ENCODE measurements around the gene COLGALT1.

DNA sequence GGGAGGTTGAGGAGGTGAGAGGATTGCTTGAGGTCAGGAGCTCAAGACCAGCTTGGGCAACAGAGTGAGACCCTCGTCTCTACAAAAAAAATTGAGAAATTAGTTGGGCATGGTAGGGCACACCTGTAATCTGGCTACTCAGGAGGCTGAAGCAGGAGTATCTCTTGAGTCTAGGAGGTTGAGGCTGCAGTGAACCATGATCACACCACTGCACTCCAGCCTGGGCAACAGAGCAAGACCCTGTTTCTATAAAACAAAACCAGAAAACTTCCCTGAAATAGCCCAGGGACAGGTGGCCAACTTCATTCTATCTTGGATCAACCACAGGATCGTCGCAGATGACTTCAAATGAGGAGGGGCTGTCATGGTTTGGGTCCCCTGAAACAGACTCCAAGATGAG is 28.7 kb downstream of the COLGALT1 start:
- TF ChIP-seq EP300 (IDR thresholded peaks at IDR 0.05): no peak
- TF ChIP-seq POLR2A (IDR thresholded peaks at IDR 0.05; ENCODE audit: low read length): no peak
- TF ChIP-seq RCOR1 (IDR thresholded peaks at IDR 0.05; ENCODE audit: low read depth, low read length): no peak
- TF ChIP-seq EHF (CRISPR knock-in tag; IDR thresholded peaks at IDR 0.05): no peak
- TF ChIP-seq, protein P1, sequence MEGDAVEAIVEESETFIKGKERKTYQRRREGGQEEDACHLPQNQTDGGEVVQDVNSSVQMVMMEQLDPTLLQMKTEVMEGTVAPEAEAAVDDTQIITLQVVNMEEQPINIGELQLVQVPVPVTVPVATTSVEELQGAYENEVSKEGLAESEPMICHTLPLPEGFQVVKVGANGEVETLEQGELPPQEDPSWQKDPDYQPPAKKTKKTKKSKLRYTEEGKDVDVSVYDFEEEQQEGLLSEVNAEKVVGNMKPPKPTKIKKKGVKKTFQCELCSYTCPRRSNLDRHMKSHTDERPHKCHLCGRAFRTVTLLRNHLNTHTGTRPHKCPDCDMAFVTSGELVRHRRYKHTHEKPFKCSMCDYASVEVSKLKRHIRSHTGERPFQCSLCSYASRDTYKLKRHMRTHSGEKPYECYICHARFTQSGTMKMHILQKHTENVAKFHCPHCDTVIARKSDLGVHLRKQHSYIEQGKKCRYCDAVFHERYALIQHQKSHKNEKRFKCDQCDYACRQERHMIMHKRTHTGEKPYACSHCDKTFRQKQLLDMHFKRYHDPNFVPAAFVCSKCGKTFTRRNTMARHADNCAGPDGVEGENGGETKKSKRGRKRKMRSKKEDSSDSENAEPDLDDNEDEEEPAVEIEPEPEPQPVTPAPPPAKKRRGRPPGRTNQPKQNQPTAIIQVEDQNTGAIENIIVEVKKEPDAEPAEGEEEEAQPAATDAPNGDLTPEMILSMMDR (IDR thresholded peaks at IDR 0.05): no peak
- no peak for TF ChIP-seq CHD2 (IDR thresholded peaks at IDR 0.05; ENCODE audit: low read length, partially characterized antibody)
- TF ChIP-seq RAD21 (conservative IDR thresholded peaks at IDR 0.05 in 1 of 2, IDR thresholded peaks at IDR 0.05 in 1 of 2): no peak
- TF ChIP-seq JUN (IDR thresholded peaks at IDR 0.05): no peak
- TF ChIP-seq, protein P2, sequence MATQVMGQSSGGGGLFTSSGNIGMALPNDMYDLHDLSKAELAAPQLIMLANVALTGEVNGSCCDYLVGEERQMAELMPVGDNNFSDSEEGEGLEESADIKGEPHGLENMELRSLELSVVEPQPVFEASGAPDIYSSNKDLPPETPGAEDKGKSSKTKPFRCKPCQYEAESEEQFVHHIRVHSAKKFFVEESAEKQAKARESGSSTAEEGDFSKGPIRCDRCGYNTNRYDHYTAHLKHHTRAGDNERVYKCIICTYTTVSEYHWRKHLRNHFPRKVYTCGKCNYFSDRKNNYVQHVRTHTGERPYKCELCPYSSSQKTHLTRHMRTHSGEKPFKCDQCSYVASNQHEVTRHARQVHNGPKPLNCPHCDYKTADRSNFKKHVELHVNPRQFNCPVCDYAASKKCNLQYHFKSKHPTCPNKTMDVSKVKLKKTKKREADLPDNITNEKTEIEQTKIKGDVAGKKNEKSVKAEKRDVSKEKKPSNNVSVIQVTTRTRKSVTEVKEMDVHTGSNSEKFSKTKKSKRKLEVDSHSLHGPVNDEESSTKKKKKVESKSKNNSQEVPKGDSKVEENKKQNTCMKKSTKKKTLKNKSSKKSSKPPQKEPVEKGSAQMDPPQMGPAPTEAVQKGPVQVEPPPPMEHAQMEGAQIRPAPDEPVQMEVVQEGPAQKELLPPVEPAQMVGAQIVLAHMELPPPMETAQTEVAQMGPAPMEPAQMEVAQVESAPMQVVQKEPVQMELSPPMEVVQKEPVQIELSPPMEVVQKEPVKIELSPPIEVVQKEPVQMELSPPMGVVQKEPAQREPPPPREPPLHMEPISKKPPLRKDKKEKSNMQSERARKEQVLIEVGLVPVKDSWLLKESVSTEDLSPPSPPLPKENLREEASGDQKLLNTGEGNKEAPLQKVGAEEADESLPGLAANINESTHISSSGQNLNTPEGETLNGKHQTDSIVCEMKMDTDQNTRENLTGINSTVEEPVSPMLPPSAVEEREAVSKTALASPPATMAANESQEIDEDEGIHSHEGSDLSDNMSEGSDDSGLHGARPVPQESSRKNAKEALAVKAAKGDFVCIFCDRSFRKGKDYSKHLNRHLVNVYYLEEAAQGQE (IDR thresholded peaks at IDR 0.05): no peak
- TF ChIP-seq, protein P3, sequence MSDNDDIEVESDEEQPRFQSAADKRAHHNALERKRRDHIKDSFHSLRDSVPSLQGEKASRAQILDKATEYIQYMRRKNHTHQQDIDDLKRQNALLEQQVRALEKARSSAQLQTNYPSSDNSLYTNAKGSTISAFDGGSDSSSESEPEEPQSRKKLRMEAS (IDR thresholded peaks at IDR 0.05): no peak
- no peak for TF ChIP-seq RFX5 (IDR thresholded peaks at IDR 0.05)
- TF ChIP-seq, protein P4, sequence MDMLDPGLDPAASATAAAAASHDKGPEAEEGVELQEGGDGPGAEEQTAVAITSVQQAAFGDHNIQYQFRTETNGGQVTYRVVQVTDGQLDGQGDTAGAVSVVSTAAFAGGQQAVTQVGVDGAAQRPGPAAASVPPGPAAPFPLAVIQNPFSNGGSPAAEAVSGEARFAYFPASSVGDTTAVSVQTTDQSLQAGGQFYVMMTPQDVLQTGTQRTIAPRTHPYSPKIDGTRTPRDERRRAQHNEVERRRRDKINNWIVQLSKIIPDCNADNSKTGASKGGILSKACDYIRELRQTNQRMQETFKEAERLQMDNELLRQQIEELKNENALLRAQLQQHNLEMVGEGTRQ (IDR thresholded peaks at IDR 0.05): no peak
